A673 (cell line): Measurements from ENCODE around the gene FAM210B. TPM values are rescaled to one million over a fixed set of nuclear protein-coding genes. Genes with fewer than 3 reads are reported as not detected.
"Not testable (repeated sequence)": the region's sequence is repeated elsewhere in the genome, so short reads cannot be mapped to it uniquely, and the experiment has no call there.

Experiments
- BruUV-seq: library from RNA; stranded (reverse); fragments of 400-500 nt; replicated peaks from 2 replicates; lab custom pipeline; 2021; lab: Mats Ljungman, UMichigan
- CTCF ChIA-PET: fragments of 300-600 bp; sonication (Branson Sonifier 250); formaldehyde crosslinking; loops from one replicate; lab custom pipeline; 2022; ENCODE audit warnings: antibody characterized with exemption; lab: Charles Lee
- POLR2A ChIA-PET: fragments of 300-600 bp; sonication (Branson Sonifier 250); formaldehyde crosslinking; loops from one replicate; lab custom pipeline; 2022; ENCODE audit warnings: antibody characterized with exemption; ENCODE audit not compliant: low non-redundant PET; lab: Charles Lee
- DNase-seq: peaks from one replicate; pipeline ENCODE4 v3.0.0-alpha.2; 2015; ENCODE audit warnings: low spot score
- H3K27ac ChIP-seq: fragments of 200-600 bp; sonication (generic); 2 replicates; pipeline ENCODE4 v1.5.1; 2016; ENCODE audit warnings: mixed run types, low read depth, mild to moderate bottlenecking, mixed read lengths, antibody characterized with exemption, low read length; ENCODE audit not compliant: poor library complexity, severe bottlenecking
- H3K27me3 ChIP-seq: fragments of 200-600 bp; sonication (generic); replicated peaks from 2 replicates; pipeline ENCODE4 v1.6.1; 2017; ENCODE audit warnings: mixed run types, low read depth, mild to moderate bottlenecking, mixed read lengths, antibody characterized with exemption, low read length; ENCODE audit not compliant: insufficient read depth, poor library complexity
- H3K36me3 ChIP-seq: fragments of 200-600 bp; sonication (generic); 2 replicates; pipeline ENCODE4 v1.6.1; 2016; ENCODE audit warnings: mixed run types, mild to moderate bottlenecking, mixed read lengths, antibody characterized with exemption, low read length; ENCODE audit not compliant: insufficient read depth, poor library complexity, severe bottlenecking
- H3K4me1 ChIP-seq: fragments of 200-600 bp; sonication (generic); 2 replicates; pipeline ENCODE4 v1.6.1; 2017; ENCODE audit warnings: mixed run types, mild to moderate bottlenecking, mixed read lengths, antibody characterized with exemption, low read length; ENCODE audit not compliant: insufficient read depth, poor library complexity, severe bottlenecking
- H3K4me3 ChIP-seq: fragments of 200-600 bp; sonication (generic); 2 replicates; pipeline ENCODE4 v1.5.1; 2016; ENCODE audit warnings: low read depth, mixed run types, mild to moderate bottlenecking, mixed read lengths, low read length; ENCODE audit not compliant: poor library complexity, severe bottlenecking
- H3K9me3 ChIP-seq: fragments of 200-600 bp; sonication (generic); 2 replicates; pipeline ENCODE4 v1.6.1; 2016; ENCODE audit warnings: mixed run types, low read depth, mild to moderate bottlenecking, mixed read lengths, antibody characterized with exemption, low read length; ENCODE audit not compliant: poor library complexity, severe bottlenecking
- EZH2 ChIP-seq: fragments of 200-600 bp; sonication (generic); IDR thresholded peaks from 2 replicates; pipeline ENCODE4 v1.6.1; 2017; ENCODE audit warnings: borderline replicate concordance, low read depth, mild to moderate bottlenecking, mixed read lengths, antibody characterized with exemption, low read length; ENCODE audit not compliant: poor library complexity, severe bottlenecking
- intact Hi-C: fragments of 100-400 bp; cut with micrococcal nuclease; formaldehyde crosslinking; loops from one replicate; pipeline ENCODE4 v1.10.0; 2022; ENCODE audit not compliant: unreplicated experiment
- total RNA-seq: library from RNA; stranded (reverse); gene quantifications from 2 replicates; pipeline ENCODE4 v1.2.3, GENCODE V29; 2021
- TF ChIP-seq, protein P1 (sequence below): fragments of 300-800, 200-600 bp; sonication (generic); conservative IDR thresholded peaks from 2 replicates; pipeline ENCODE4 v1.5.1; 2017; ENCODE audit warnings: low read depth, mild to moderate bottlenecking, antibody characterized with exemption, low read length, moderate library complexity, mixed read lengths

Gene FAM210B
- total RNA-seq, 1 experiment from 2014 or later: 5.5 TPM

DNA sequence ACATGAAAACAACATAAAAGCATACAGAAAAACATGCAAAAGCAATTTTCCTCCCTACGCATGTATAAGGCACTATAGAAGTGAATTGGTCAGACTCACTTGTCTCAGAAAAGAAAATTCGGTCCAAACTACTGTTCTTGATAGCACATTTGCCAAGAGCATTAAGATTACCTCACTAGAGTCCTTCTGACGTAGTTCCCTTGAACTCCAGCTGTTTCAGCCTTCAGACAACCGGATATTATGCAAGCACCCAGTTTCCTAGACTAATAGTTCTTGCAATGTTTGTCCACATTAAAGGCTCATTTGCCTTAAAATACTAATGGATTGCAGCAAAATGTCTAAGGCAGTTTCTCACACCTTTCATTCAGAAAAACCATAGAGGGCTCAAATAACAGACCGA, 50.7 kb downstream of the FAM210B start:
- H3K27ac ChIP-seq: peak overlapping the region; percentile 27
- peak; percentile 50 for DNase-seq
- no peaks in the 10 kb centered on the region for H3K4me1 ChIP-seq
- peaks cover 34% of the 10 kb centered on the region for H3K36me3 ChIP-seq
- intact Hi-C loops: no loop called here
- no peak overlapping the region for H3K4me3 ChIP-seq
- TF ChIP-seq, protein P1, sequence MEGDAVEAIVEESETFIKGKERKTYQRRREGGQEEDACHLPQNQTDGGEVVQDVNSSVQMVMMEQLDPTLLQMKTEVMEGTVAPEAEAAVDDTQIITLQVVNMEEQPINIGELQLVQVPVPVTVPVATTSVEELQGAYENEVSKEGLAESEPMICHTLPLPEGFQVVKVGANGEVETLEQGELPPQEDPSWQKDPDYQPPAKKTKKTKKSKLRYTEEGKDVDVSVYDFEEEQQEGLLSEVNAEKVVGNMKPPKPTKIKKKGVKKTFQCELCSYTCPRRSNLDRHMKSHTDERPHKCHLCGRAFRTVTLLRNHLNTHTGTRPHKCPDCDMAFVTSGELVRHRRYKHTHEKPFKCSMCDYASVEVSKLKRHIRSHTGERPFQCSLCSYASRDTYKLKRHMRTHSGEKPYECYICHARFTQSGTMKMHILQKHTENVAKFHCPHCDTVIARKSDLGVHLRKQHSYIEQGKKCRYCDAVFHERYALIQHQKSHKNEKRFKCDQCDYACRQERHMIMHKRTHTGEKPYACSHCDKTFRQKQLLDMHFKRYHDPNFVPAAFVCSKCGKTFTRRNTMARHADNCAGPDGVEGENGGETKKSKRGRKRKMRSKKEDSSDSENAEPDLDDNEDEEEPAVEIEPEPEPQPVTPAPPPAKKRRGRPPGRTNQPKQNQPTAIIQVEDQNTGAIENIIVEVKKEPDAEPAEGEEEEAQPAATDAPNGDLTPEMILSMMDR: no peak
- no peak for TF ChIP-seq EZH2
- CTCF ChIA-PET: no interaction called here
- POLR2A ChIA-PET: no interaction called here
- H3K27me3 ChIP-seq: no peaks in the 10 kb centered on the region
- no peaks in the 10 kb centered on the region for H3K9me3 ChIP-seq
- BruUV-seq: no TSS peak

DNA sequence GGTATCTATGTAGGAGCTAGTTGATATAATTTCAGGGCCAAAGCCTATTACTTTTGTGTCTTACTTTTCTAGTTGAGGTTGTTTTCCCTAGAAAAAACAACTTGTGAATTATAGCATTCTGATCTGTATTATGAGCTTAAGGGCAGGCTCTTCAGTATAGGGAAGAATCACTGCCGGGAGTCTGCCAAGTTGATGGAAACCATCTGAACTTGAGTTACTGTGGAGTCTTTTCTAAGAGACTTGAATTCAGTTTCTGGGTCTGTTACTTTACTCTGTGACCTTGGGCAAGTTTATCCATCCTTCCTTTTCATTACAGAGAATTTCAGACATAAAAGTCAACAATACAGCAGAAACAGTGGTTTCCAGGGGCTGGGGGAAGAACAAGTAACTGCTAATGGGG, 51.2 kb downstream of the FAM210B start:
- POLR2A ChIA-PET: no interaction called here

DNA sequence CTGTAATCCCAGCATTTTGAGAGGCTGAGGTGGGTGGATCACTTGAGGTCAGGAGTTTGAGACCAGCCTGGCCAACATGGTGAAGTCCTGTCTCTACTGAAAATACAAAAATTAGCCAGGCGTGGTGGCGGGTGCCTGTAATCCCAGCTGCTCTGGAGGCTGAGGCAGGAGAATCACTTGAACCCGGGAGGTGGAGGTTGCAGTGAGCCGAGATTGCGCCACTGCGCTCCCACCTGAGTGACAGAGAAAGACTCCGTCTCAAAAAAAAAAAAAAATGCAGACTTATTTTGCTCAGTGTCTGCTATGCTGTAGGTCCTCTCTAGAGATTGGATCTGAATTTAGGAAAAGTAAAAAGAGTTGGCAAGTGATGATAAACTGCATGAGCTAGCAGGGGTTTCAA, 52.5 kb downstream of the FAM210B start:
- H3K9me3 ChIP-seq, CTCF ChIA-PET, DNase-seq, POLR2A ChIA-PET, H3K27me3 ChIP-seq, H3K4me1 ChIP-seq, H3K4me3 ChIP-seq, BruUV-seq, H3K27ac ChIP-seq, intact Hi-C loops: not testable (repeated sequence)
- peaks cover 18% of the 10 kb centered on the region for H3K36me3 ChIP-seq

More for the DNA sequence above, 51.2 kb downstream of the FAM210B start:
- H3K27ac ChIP-seq: peak overlapping the region; percentile 27
- CTCF ChIA-PET: no interaction called here
- DNase-seq: no peak
- peaks cover 30% of the 10 kb centered on the region for H3K36me3 ChIP-seq
- no peak for TF ChIP-seq EZH2
- TF ChIP-seq, protein P1: no peak
- intact Hi-C loops: no loop called here
- BruUV-seq: no TSS peak
- no peak overlapping the region for H3K4me3 ChIP-seq
- no peaks in the 10 kb centered on the region for H3K9me3 ChIP-seq
- no peaks in the 10 kb centered on the region for H3K27me3 ChIP-seq
- H3K4me1 ChIP-seq: no peaks in the 10 kb centered on the region

DNA sequence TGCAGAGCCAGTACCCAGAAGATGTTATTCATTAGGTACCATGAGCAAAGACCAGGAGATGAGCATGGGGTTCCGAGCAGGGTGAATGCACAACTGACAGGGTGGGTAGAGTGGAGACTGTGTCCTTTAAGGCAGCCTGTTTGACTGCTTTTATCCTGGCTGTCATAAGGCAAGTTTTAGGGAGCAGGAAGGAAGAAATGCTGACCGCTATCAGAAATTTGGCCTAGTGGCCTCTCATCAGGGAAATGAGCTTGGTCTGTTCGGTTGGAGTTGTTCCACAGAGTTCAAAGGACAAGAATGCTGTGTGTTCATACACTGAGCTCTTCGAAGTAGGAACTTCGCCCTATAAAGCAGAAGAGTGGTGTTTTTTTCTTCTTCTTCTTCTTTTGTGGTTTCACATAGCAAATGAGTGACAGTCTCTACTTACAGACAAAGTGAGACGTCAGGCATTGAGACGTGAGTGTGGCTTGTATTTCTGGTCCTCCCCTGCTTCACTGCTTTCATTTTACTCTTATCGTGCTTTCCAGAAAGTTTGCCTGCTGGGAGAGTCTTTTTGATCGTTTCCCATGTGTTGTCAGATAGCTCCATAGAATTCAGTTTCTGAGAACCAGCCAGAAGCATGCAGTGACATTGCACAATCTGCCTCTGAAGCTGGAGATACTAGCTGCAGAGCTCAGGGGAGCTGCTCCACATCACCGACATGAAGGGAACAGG, 53.1 kb downstream of the FAM210B start, which contains the start of gene CASS4:
TSS of gene CASS4 (plus strand) at position 502 of the 714 bp plus-strand sequence. CDS start at position 701, 199 bp downstream.
- BruUV-seq: no TSS peak
- H3K27me3 ChIP-seq: no peaks in the 10 kb centered on the region
- H3K4me3 ChIP-seq: no peak within 1 kb of the TSS
- no peak for TF ChIP-seq EZH2
- TF ChIP-seq, protein P1: no peak
- CTCF ChIA-PET: no interaction called here
- no peaks in the 10 kb centered on the region for H3K4me1 ChIP-seq
- no peaks in the 10 kb centered on the region for H3K9me3 ChIP-seq
- no peak within 1 kb of the TSS for H3K27ac ChIP-seq
- peaks cover 12% of the 10 kb centered on the region for H3K36me3 ChIP-seq
- POLR2A ChIA-PET: no interaction called here
- intact Hi-C loops: no loop called here
- no peak for DNase-seq
